Smooth muscle cell (in vitro differentiated cells): ENCODE data around the gene SPNS2. TPM values are rescaled to one million over a fixed set of nuclear protein-coding genes. Genes with fewer than 3 reads are reported as not detected.

Experiments
- DNase-seq: peaks from one replicate; lab custom pipeline; 2025; ENCODE audit not compliant: unreplicated experiment; lab: John Stamatoyannopoulos, UW
- H2AFZ ChIP-seq: fragments of 200-600 bp; sonication (generic); 2 replicates; pipeline ENCODE4 v1.6.0; 2016; ENCODE audit warnings: antibody characterized with exemption, low read depth, mild to moderate bottlenecking
- H3F3A ChIP-seq: fragments of 200-600 bp; sonication (generic); 2 replicates; pipeline ENCODE4 v1.6.0; 2017; ENCODE audit warnings: antibody characterized with exemption, low read depth
- H3K27ac ChIP-seq: fragments of 200-600 bp; sonication (generic); 2 replicates; pipeline ENCODE4 v1.5.1; 2016; ENCODE audit warnings: low read depth, mild to moderate bottlenecking
- H3K27me3 ChIP-seq: fragments of 200-600 bp; sonication (generic); 2 replicates; pipeline ENCODE4 v1.6.1; 2016; ENCODE audit warnings: low read depth, mild to moderate bottlenecking
- H3K36me3 ChIP-seq: fragments of 200-600 bp; sonication (generic); 2 replicates; pipeline ENCODE4 v1.5.1; 2016; ENCODE audit warnings: low read depth
- H3K4me1 ChIP-seq: fragments of 200-600 bp; sonication (generic); 2 replicates; pipeline ENCODE4 v1.5.1; 2016; ENCODE audit warnings: low read depth
- H3K4me2 ChIP-seq: fragments of 200-600 bp; sonication (generic); 2 replicates; pipeline ENCODE4 v1.6.0; 2016; ENCODE audit warnings: mild to moderate bottlenecking
- H3K4me3 ChIP-seq: fragments of 200-600 bp; sonication (generic); 2 replicates; pipeline ENCODE4 v1.5.1; 2016; ENCODE audit warnings: mild to moderate bottlenecking
- H3K79me2 ChIP-seq: fragments of 200-600 bp; sonication (generic); 2 replicates; pipeline ENCODE4 v1.6.0; 2016; ENCODE audit warnings: low read depth, mild to moderate bottlenecking
- H3K9ac ChIP-seq: fragments of 200-600 bp; sonication (generic); 2 replicates; pipeline ENCODE4 v1.6.0; 2016; ENCODE audit warnings: low read depth
- H3K9me3 ChIP-seq: fragments of 200-600 bp; sonication (generic); replicated peaks from 2 replicates; pipeline ENCODE4 v1.5.1; 2016; ENCODE audit warnings: low read depth
- H4K20me1 ChIP-seq: fragments of 200-600 bp; sonication (generic); 2 replicates; pipeline ENCODE4 v1.6.0; 2016; ENCODE audit warnings: low read depth
- CTCF ChIP-seq: fragments of 200-600 bp; sonication (generic); IDR thresholded peaks from 2 replicates; pipeline ENCODE4 v1.5.1; 2017; ENCODE audit warnings: borderline replicate concordance, mild to moderate bottlenecking, antibody characterized with exemption; ENCODE audit not compliant: insufficient read depth, poor library complexity, severe bottlenecking
- WGBS: methylation state at CpG from one replicate; pipeline ENCODE4 v1.1.7; 2016; ENCODE audit warnings: low lambda C conversion rate; 5-methylcytosine and 5-hydroxymethylcytosine counted together
- polyA plus RNA-seq: library from polyadenylated mRNA; unstranded; fragments of >200 nt; fragmentation: Nextera tagmentation; extraction: Ambion mirVana; gene quantifications from 2 replicates; pipeline ENCODE4 v1.2.1, GENCODE V29; 2016
- total RNA-seq: library from RNA; depleted of rRNA; stranded (reverse); fragments of >200 nt; gene quantifications from 2 replicates; pipeline ENCODE4 v1.2.3, GENCODE V29; 2014

SPNS2 gene
- total and polyA plus RNA-seq, 2 experiments from 2014 or later = 5.1 to 16.5 TPM

DNA sequence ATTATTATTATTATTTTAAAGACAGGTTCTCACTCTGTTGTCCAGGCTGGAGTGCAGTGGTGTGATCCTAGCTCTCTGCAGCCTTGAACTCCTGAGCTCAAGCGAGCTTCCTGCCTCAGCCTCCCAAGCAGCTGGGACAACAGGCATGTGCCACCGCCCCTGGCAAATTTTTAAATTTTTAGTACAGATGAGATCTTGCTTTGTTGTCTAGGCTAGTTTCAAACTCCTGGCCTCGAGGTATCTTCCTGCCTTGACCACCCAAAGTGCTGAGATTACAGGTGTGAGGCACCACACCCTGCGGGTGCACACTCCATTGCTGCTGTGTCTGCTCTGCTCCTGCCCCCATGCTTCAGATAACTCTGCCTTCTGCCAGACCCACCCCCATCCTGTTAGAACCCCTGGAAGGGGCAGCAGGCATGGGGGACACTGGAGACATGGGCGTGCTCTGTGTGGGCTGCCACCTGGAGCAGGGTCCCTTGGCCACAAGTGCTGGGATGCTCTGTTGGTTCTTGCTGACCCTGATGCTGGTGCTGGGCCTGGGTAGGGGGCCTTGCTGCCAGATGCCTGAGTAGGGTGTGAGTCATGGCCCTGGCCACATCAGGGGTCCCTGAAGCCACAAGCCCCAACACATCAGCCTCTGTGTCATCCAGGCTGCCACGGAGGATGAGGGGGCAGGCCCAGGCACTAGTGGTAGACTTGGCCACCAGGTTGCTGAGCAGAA is 59.1 kb downstream of the SPNS2 start:
- Histone ChIP-seq H3K4me1 (peaks cover 17% of the 10 kb centered on the region), H3K9me3 (no peaks in the 10 kb centered on the region), H3K79me2 (peaks cover 18% of the 10 kb centered on the region), H3K27me3 (no peaks in the 10 kb centered on the region), H3K4me3 (no peak overlapping the region), H4K20me1 (no peaks in the 10 kb centered on the region), H3K4me2 (no peak overlapping the region), H3K27ac (no peak overlapping the region), H3K36me3 (no peaks in the 10 kb centered on the region), H3F3A (no peaks in the 10 kb centered on the region), H3K9ac (no peak overlapping the region), H2AFZ (no peak overlapping the region)
- no peak for DNase-seq
- no peak for TF ChIP-seq CTCF
- 94% methylated on average over 6 of the region's 6 CpGs for WGBS

DNA sequence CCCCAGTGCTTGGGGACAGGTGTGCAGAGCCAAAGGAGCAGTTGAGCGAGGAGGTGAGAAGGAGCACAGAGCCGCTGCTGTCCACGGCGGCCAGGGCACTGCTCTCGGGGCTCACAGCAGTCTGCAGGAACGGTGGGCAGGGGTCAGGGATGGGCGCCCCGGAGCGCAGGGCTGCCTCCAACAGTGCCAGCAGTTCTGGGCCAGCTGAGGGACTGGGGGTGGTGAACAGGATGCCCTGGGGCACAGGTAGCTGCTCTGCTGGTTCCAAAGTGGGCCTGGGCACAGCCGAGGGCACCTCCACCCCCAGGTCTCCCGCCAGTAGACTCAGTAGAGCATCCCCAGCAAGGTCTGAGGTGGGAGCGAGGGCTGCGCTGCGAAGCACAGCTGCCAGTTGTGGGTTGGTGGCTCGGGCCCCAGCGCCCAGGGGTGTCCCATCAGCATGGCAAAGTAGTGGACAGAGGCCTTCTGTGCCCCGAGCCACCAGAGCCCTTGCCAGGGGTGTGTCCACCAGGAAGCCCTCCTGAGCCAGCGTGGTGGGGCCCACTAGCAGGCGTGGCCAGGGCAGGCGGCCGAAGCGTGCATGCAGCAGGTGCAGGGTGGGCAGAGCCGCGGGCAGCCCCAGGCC is 59.8 kb downstream of the SPNS2 start:
- no peaks in the 10 kb centered on the region for H4K20me1 ChIP-seq
- H2AFZ ChIP-seq = no peak overlapping the region
- no peak overlapping the region for H3K27ac ChIP-seq
- no peaks in the 10 kb centered on the region for H3K36me3 ChIP-seq
- no peak overlapping the region for H3K9ac ChIP-seq
- 92% methylated on average over 24 of the region's 24 CpGs for WGBS
- no peaks in the 10 kb centered on the region for H3K27me3 ChIP-seq
- H3K79me2 ChIP-seq = peaks cover 16% of the 10 kb centered on the region
- no peak overlapping the region for H3K4me2 ChIP-seq
- no peak for TF ChIP-seq CTCF
- DNase-seq = no peak
- no peaks in the 10 kb centered on the region for H3F3A ChIP-seq
- H3K4me3 ChIP-seq = no peak overlapping the region
- no peaks in the 10 kb centered on the region for H3K9me3 ChIP-seq
- peaks cover 17% of the 10 kb centered on the region for H3K4me1 ChIP-seq

- WGBS = 89% methylated on average over 17 of the region's 17 CpGs
- Histone ChIP-seq H4K20me1 (no peaks in the 10 kb centered on the region), H3K4me3 (no peak overlapping the region), H3K79me2 (peaks cover 8% of the 10 kb centered on the region), H2AFZ (no peak overlapping the region), H3K9me3 (no peaks in the 10 kb centered on the region), H3K4me2 (no peak overlapping the region), H3K27me3 (no peaks in the 10 kb centered on the region), H3K4me1 (peaks cover 12% of the 10 kb centered on the region), H3K36me3 (no peaks in the 10 kb centered on the region), H3K9ac (no peak overlapping the region), H3F3A (no peaks in the 10 kb centered on the region), H3K27ac (no peak overlapping the region)
- no peak for TF ChIP-seq CTCF
- DNase-seq = no peak
Measured at GRCh38 chr17:4559139-4559791, 60.6 kb downstream of the SPNS2 start.
